Retinal pigment epithelial cell (primary cell): ENCODE data around the gene TNFSF10.

Experiments
- DNase-seq: peaks from one replicate; pipeline ENCODE4 v3.0.0-alpha.2; 2010; ENCODE audit warnings: low read depth
- H3K4me3 ChIP-seq: 2 replicates; pipeline ENCODE4 v1.5.1; 2011; ENCODE audit warnings: mild to moderate bottlenecking, low read length, control low read depth, moderate library complexity
- CTCF ChIP-seq: conservative IDR thresholded peaks from 2 replicates; pipeline ENCODE4 v1.5.1; 2011; ENCODE audit warnings: low read depth, low read length, control low read depth, inconsistent platforms

Gene TNFSF10

GRCh38 chr3:172516318-172517214 lies 6.7 kb downstream of the TNFSF10 start:
- DNase-seq = peak; percentile 2
- H3K4me3 ChIP-seq = no peak overlapping the region
- TF ChIP-seq CTCF = no peak

GRCh38 chr3:172515130-172515918 lies 7.9 kb downstream of the TNFSF10 start:
- no peak for TF ChIP-seq CTCF

GRCh38 chr3:172514678-172515077 lies 8.6 kb downstream of the TNFSF10 start:
- TF ChIP-seq CTCF = no peak
- DNase-seq = no peak
- no peak overlapping the region for H3K4me3 ChIP-seq

More at GRCh38 chr3:172515130-172515918, 7.9 kb downstream of the TNFSF10 start:
- H3K4me3 ChIP-seq = no peak overlapping the region
- no peak for DNase-seq

GRCh38 chr3:172513488-172513887 lies 9.7 kb downstream of the TNFSF10 start:
- no peak overlapping the region for H3K4me3 ChIP-seq
- TF ChIP-seq CTCF = no peak
- no peak for DNase-seq

GRCh38 chr3:172511783-172512762 lies 11.2 kb downstream of the TNFSF10 start:
- DNase-seq = no peak
- TF ChIP-seq CTCF = no peak
- H3K4me3 ChIP-seq = no peak overlapping the region

GRCh38 chr3:172506094-172506493 lies 17.1 kb downstream of the TNFSF10 start:
- TF ChIP-seq CTCF = no peak
- DNase-seq = no peak
- no peak overlapping the region for H3K4me3 ChIP-seq
